Measurements from ENCODE around the gene ELP1. TPM values are rescaled to one million over a fixed set of nuclear protein-coding genes. Genes with fewer than 3 reads are reported as not detected.

ELP1 gene
- total RNA-seq, 2 donors from 2014 or later: 20.6 to 24.0 TPM

GRCh38 chr9:108836781-108837180 lies 97.1 kb downstream of the ELP1 start:
- Histone ChIP-seq H3K27me3 (replicated peaks; ENCODE audit: insufficient read depth) (no peaks in the 10 kb centered on the region), H3K9me3 (no peaks in the 10 kb centered on the region), H3K27ac (no peak overlapping the region), H3K4me1 (ENCODE audit: control insufficient read depth in 1 of 2, low read depth in 2 of 2) (no peaks in the 10 kb centered on the region), H3K4me3 (no peak overlapping the region), H3K36me3 (no peaks in the 10 kb centered on the region)
- ATAC-seq (ENCODE audit: insufficient number of reproducible peaks, low FRiP score, low read depth): no peak
- DNase-seq (ENCODE audit: low spot score): no peak
- TF ChIP-seq, protein P1, sequence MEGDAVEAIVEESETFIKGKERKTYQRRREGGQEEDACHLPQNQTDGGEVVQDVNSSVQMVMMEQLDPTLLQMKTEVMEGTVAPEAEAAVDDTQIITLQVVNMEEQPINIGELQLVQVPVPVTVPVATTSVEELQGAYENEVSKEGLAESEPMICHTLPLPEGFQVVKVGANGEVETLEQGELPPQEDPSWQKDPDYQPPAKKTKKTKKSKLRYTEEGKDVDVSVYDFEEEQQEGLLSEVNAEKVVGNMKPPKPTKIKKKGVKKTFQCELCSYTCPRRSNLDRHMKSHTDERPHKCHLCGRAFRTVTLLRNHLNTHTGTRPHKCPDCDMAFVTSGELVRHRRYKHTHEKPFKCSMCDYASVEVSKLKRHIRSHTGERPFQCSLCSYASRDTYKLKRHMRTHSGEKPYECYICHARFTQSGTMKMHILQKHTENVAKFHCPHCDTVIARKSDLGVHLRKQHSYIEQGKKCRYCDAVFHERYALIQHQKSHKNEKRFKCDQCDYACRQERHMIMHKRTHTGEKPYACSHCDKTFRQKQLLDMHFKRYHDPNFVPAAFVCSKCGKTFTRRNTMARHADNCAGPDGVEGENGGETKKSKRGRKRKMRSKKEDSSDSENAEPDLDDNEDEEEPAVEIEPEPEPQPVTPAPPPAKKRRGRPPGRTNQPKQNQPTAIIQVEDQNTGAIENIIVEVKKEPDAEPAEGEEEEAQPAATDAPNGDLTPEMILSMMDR (IDR thresholded peaks at IDR 0.05): no peak

DNA sequence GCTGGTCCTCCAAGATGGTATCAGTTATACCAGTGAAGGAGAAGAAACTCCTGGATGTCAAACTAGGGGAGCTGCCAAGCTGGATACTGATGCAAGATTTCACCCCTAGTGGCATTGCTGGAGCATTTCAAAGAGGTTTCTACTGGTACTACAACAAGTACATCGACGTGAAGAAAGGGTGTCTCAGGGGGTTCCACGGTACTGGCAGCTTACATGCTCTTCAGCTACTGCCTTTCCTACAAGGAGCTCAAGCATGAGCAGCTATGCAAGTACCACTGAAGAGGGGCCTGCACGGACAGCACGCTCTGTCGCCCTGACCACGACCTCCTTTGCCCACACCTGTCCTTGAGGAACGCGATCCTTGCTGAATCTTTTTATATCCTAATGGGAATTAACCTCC lies 97.6 kb downstream of the ELP1 start:
- TF ChIP-seq, protein P1 (IDR thresholded peaks at IDR 0.05): no peak
- Histone ChIP-seq H3K27ac (no peak overlapping the region), H3K4me3 (no peak overlapping the region), H3K27me3 (replicated peaks; ENCODE audit: insufficient read depth) (no peaks in the 10 kb centered on the region), H3K36me3 (no peaks in the 10 kb centered on the region), H3K4me1 (ENCODE audit: control insufficient read depth in 1 of 2, low read depth in 2 of 2) (no peaks in the 10 kb centered on the region), H3K9me3 (no peaks in the 10 kb centered on the region)
- ATAC-seq (ENCODE audit: insufficient number of reproducible peaks, low FRiP score, low read depth) (no peak), DNase-seq (ENCODE audit: low spot score) (no peak)

GRCh38 chr9:108835831-108836230 lies 98.1 kb downstream of the ELP1 start:
- ATAC-seq (ENCODE audit: insufficient number of reproducible peaks, low FRiP score, low read depth): no peak
- Histone ChIP-seq H3K36me3 (no peaks in the 10 kb centered on the region), H3K27ac (no peak overlapping the region), H3K4me3 (no peak overlapping the region), H3K27me3 (replicated peaks; ENCODE audit: insufficient read depth) (no peaks in the 10 kb centered on the region), H3K9me3 (no peaks in the 10 kb centered on the region), H3K4me1 (ENCODE audit: control insufficient read depth in 1 of 2, low read depth in 2 of 2) (no peaks in the 10 kb centered on the region)
- TF ChIP-seq, protein P1 (IDR thresholded peaks at IDR 0.05): no peak
- DNase-seq (ENCODE audit: low spot score): no peak

GRCh38 chr9:108834959-108835665 lies 98.8 kb downstream of the ELP1 start:
- Histone ChIP-seq H3K9me3 (no peaks in the 10 kb centered on the region), H3K36me3 (no peaks in the 10 kb centered on the region), H3K4me1 (ENCODE audit: control insufficient read depth in 1 of 2, low read depth in 2 of 2) (no peaks in the 10 kb centered on the region), H3K27ac (no peak overlapping the region), H3K27me3 (replicated peaks; ENCODE audit: insufficient read depth) (no peaks in the 10 kb centered on the region), H3K4me3 (no peak overlapping the region)
- TF ChIP-seq, protein P1 (IDR thresholded peaks at IDR 0.05): no peak
- DNase-seq (ENCODE audit: low spot score) (no peak), ATAC-seq (ENCODE audit: insufficient number of reproducible peaks, low FRiP score, low read depth) (no peak)

DNA sequence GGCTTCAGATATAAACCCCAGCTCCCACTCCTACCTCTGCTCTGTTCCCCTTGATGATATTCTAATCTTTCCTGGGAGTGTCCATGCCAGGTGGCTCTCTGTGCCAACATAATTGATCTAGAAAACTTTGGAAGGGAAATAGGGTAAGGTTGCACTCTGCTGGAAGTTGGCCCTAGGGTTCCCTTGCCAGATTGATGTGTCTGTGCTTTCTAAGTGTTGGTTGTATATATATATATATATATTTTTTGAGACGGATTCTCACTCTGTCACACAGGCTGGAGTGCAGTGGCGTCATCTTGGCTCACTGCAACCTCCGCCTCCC lies 101.8 kb downstream of the ELP1 start:
- ATAC-seq (ENCODE audit: insufficient number of reproducible peaks, low FRiP score, low read depth) (no peak), DNase-seq (ENCODE audit: low spot score) (no peak)
- TF ChIP-seq, protein P1 (IDR thresholded peaks at IDR 0.05): no peak

More for the DNA sequence above, 101.8 kb downstream of the ELP1 start:
- no peaks in the 10 kb centered on the region for H3K36me3 ChIP-seq
- no peak overlapping the region for H3K27ac ChIP-seq
- H3K4me1 ChIP-seq (ENCODE audit: control insufficient read depth in 1 of 2, low read depth in 2 of 2): no peaks in the 10 kb centered on the region
- no peaks in the 10 kb centered on the region for H3K27me3 ChIP-seq (replicated peaks; ENCODE audit: insufficient read depth)
- no peak overlapping the region for H3K4me3 ChIP-seq
- H3K9me3 ChIP-seq: no peaks in the 10 kb centered on the region
